ENCODE measurements around the gene LRP6.
"Not testable (repeated sequence)": the region's sequence is repeated elsewhere in the genome, so short reads cannot be mapped to it uniquely, and the experiment has no call there.

Gene LRP6

GRCh38 chr12:12266873-12267741, at the start of gene LRP6:
Gene LRP6 (minus strand): TSS chr12:12267044. CDS start chr12:12266735, 309 bp downstream.
- DNase-seq = peak; percentile 93

- DNase-seq = no peak
Measured at GRCh38 chr12:12315838-12316237, 49.0 kb upstream of the LRP6 start.

- not testable (repeated sequence) for DNase-seq
Measured at GRCh38 chr12:12310695-12311094, 43.9 kb upstream of the LRP6 start.

GRCh38 chr12:12305568-12306300, 38.9 kb upstream of the LRP6 start:
- DNase-seq = no peak

- no peak for DNase-seq
Measured at GRCh38 chr12:12302976-12303375, 36.1 kb upstream of the LRP6 start.

- DNase-seq = no peak
Measured at GRCh38 chr12:12301122-12301521, 34.3 kb upstream of the LRP6 start.

- DNase-seq = no peak
Measured at GRCh38 chr12:12297201-12297830, 30.5 kb upstream of the LRP6 start.

- peak; percentile 45 for DNase-seq
Measured at GRCh38 chr12:12294215-12295005, 27.6 kb upstream of the LRP6 start.

GRCh38 chr12:12290206-12290605, 23.4 kb upstream of the LRP6 start:
- DNase-seq = no peak

GRCh38 chr12:12286441-12286840, 19.6 kb upstream of the LRP6 start:
- DNase-seq = no peak

- no peak for DNase-seq
Measured at GRCh38 chr12:12282761-12283425, 16.0 kb upstream of the LRP6 start.

- DNase-seq = no peak
Measured at GRCh38 chr12:12282202-12282601, 15.4 kb upstream of the LRP6 start.

- no peak for DNase-seq
Measured at GRCh38 chr12:12281134-12281533, 14.3 kb upstream of the LRP6 start.

- DNase-seq = no peak
Measured at GRCh38 chr12:12278899-12279298, 12.1 kb upstream of the LRP6 start.

GRCh38 chr12:12275874-12276273, 9.0 kb upstream of the LRP6 start:
- no peak for DNase-seq

GRCh38 chr12:12273291-12273957, 6.6 kb upstream of the LRP6 start:
- no peak for DNase-seq

GRCh38 chr12:12272869-12273268, 6.0 kb upstream of the LRP6 start:
- no peak for DNase-seq

- no peak for DNase-seq
Measured at GRCh38 chr12:12270226-12270625, 3.4 kb upstream of the LRP6 start.

GRCh38 chr12:12267742-12268200, 927 bp upstream of the LRP6 start:
- DNase-seq = no peak

- DNase-seq = no peak
Measured at GRCh38 chr12:12266389-12266872, 413 bp downstream of the LRP6 start.
